H9 (cell line): ENCODE measurements around the gene ARHGEF7. TPM values are rescaled to one million over a fixed set of nuclear protein-coding genes. Genes with fewer than 3 reads are reported as not detected.

Experiments used
- DNase-seq: peaks from one replicate; pipeline ENCODE4 v3.0.0-alpha.2; 2017
- H2AFZ ChIP-seq: one replicate; pipeline ENCODE4 v1.6.1; 2013; ENCODE audit warnings: mild to moderate bottlenecking, low read length, control low read depth, moderate library complexity
- H2AK5ac ChIP-seq: 2 replicates; pipeline ENCODE4 v1.6.1; 2013; ENCODE audit warnings: low read length, control low read depth, mixed read lengths; ENCODE audit not compliant: insufficient read length
- H2BK120ac ChIP-seq: one replicate; pipeline ENCODE4 v1.6.1; 2013; ENCODE audit warnings: low read depth, mild to moderate bottlenecking, low read length, control low read depth, inconsistent platforms; ENCODE audit not compliant: poor library complexity, severe bottlenecking
- H2BK12ac ChIP-seq: 2 replicates; pipeline ENCODE4 v1.6.1; 2013; ENCODE audit warnings: low read length, control low read depth, mixed read lengths, low read depth; ENCODE audit not compliant: insufficient read length
- H2BK15ac ChIP-seq: 2 replicates; pipeline ENCODE4 v1.6.1; 2013; ENCODE audit warnings: low read depth, low read length, control low read depth
- H2BK20ac ChIP-seq: one replicate; pipeline ENCODE4 v1.6.1; 2013; ENCODE audit warnings: low read depth, mild to moderate bottlenecking, low read length, control low read depth, inconsistent platforms; ENCODE audit not compliant: poor library complexity, severe bottlenecking
- H2BK5ac ChIP-seq: 2 replicates; pipeline ENCODE4 v1.6.1; 2013; ENCODE audit warnings: low read length, control low read depth, mixed read lengths; ENCODE audit not compliant: insufficient read length
- H3K14ac ChIP-seq: 2 replicates; pipeline ENCODE4 v1.6.1; 2013; ENCODE audit warnings: low read length, control low read depth; ENCODE audit not compliant: insufficient read depth
- H3K18ac ChIP-seq: 2 replicates; pipeline ENCODE4 v1.6.1; 2013; ENCODE audit warnings: low read depth, mild to moderate bottlenecking, mixed read lengths, low read length, control low read depth; ENCODE audit not compliant: insufficient read length
- H3K23ac ChIP-seq: 2 replicates; pipeline ENCODE4 v1.6.1; 2013; ENCODE audit warnings: low read length, control low read depth, mixed read lengths, low read depth; ENCODE audit not compliant: insufficient read length
- H3K23me2 ChIP-seq: 2 replicates; pipeline ENCODE4 v1.6.1; 2013; ENCODE audit warnings: low read depth, mild to moderate bottlenecking, mixed read lengths, low read length, control low read depth; ENCODE audit not compliant: insufficient read length, poor library complexity, severe bottlenecking
- H3K27ac ChIP-seq: 2 replicates; pipeline ENCODE4 v1.5.1; 2013; ENCODE audit warnings: low read length, control low read depth, mixed read lengths, low read depth; ENCODE audit not compliant: insufficient read length
- H3K27me3 ChIP-seq: 2 replicates; pipeline ENCODE4 v1.6.1; 2013; ENCODE audit warnings: low read length, control low read depth, inconsistent platforms; ENCODE audit not compliant: insufficient read depth
- H3K4ac ChIP-seq: 2 replicates; pipeline ENCODE4 v1.6.1; 2013; ENCODE audit warnings: low read depth, mild to moderate bottlenecking, control low read depth, inconsistent platforms, low read length, moderate library complexity
- H3K4me1 ChIP-seq: 2 replicates; pipeline ENCODE4 v1.6.1; 2013; ENCODE audit warnings: low read length, control low read depth, inconsistent platforms; ENCODE audit not compliant: insufficient read depth
- H3K4me2 ChIP-seq: 2 replicates; pipeline ENCODE4 v1.6.1; 2013; ENCODE audit warnings: low read length, control low read depth, mixed read lengths; ENCODE audit not compliant: insufficient read length, insufficient read depth
- H3K56ac ChIP-seq: 2 replicates; pipeline ENCODE4 v1.6.1; 2013; ENCODE audit warnings: low read depth, mild to moderate bottlenecking, mixed read lengths, low read length, control low read depth; ENCODE audit not compliant: insufficient read length
- H3K79me1 ChIP-seq: 2 replicates; pipeline ENCODE4 v1.6.1; 2013; ENCODE audit warnings: low read depth, mild to moderate bottlenecking, moderate library complexity, low read length, control low read depth, inconsistent platforms; ENCODE audit not compliant: insufficient read depth, poor library complexity, severe bottlenecking
- H3K79me2 ChIP-seq: 2 replicates; pipeline ENCODE4 v1.6.1; 2013; ENCODE audit warnings: low read length, control low read depth, inconsistent platforms; ENCODE audit not compliant: insufficient read depth
- H3K9ac ChIP-seq: 2 replicates; pipeline ENCODE4 v1.6.1; 2013; ENCODE audit warnings: low read length, control low read depth, mixed read lengths; ENCODE audit not compliant: insufficient read length; ENCODE audit errors: extremely low read depth
- H3K9me3 ChIP-seq: one replicate; pipeline ENCODE4 v1.6.1; 2013; ENCODE audit warnings: low read depth, low read length, inconsistent platforms; ENCODE audit not compliant: control insufficient read depth
- H3T11ph ChIP-seq: one replicate; pipeline ENCODE4 v1.6.1; 2013; ENCODE audit warnings: mild to moderate bottlenecking, low read length, control low read depth, inconsistent platforms
- H4K20me1 ChIP-seq: one replicate; pipeline ENCODE4 v1.6.1; 2013; ENCODE audit not compliant: control insufficient read depth, insufficient read length, insufficient read depth
- H4K5ac ChIP-seq: 2 replicates; pipeline ENCODE4 v1.6.1; 2013; ENCODE audit warnings: low read depth, mild to moderate bottlenecking, mixed read lengths, low read length, control low read depth; ENCODE audit not compliant: insufficient read length
- H4K8ac ChIP-seq: replicated peaks from 2 replicates; pipeline ENCODE4 v1.6.1; 2013; ENCODE audit warnings: low read length, control low read depth, mixed read lengths, low read depth; ENCODE audit not compliant: insufficient read length
- H4K91ac ChIP-seq: 2 replicates; pipeline ENCODE4 v1.6.1; 2013; ENCODE audit warnings: low read depth, mild to moderate bottlenecking, moderate library complexity, mixed read lengths, low read length, control low read depth; ENCODE audit not compliant: insufficient read length
- H3K27ac Mint-ChIP-seq, 3 experiments: 2 replicates in 2 of 3; 3 replicates in 1 of 3; pipeline ENCODE4 v1.8.0; 2020 to 2021; ENCODE audit warnings: mixed read lengths in 3 of 3, mild to moderate bottlenecking in 1 of 3, moderate library complexity in 1 of 3
- H3K27me3 Mint-ChIP-seq: 2 replicates; pipeline ENCODE4 v1.8.0; 2021; ENCODE audit warnings: low read depth, mild to moderate bottlenecking, moderate library complexity, mixed read lengths
- H3K36me3 Mint-ChIP-seq, 3 experiments: 2 replicates in 2 of 3; 3 replicates in 1 of 3; pipeline ENCODE4 v1.8.0; 2020 to 2021; ENCODE audit warnings: low read depth in 3 of 3, mixed read lengths in 3 of 3; ENCODE audit not compliant: insufficient read depth in 1 of 3
- H3K4me1 Mint-ChIP-seq, 2 experiments: 2 replicates each; pipeline ENCODE4 v1.8.0; 2020; ENCODE audit warnings: mixed read lengths in 2 of 2
- H3K4me3 Mint-ChIP-seq, 2 experiments: 2 replicates in 1 of 2; 3 replicates in 1 of 2; pipeline ENCODE4 v1.8.0; 2020 to 2021; ENCODE audit warnings: mild to moderate bottlenecking in 2 of 2, mixed read lengths in 2 of 2, moderate library complexity in 1 of 2
- H3K9me3 Mint-ChIP-seq, 2 experiments: 2 replicates in 1 of 2; 3 replicates in 1 of 2; pipeline ENCODE4 v1.8.0; 2020; ENCODE audit warnings: mild to moderate bottlenecking in 2 of 2, mixed read lengths in 2 of 2, moderate library complexity in 1 of 2
- CTCF ChIP-seq: fragments of 200-600 bp; sonication (generic); conservative IDR thresholded peaks from 3 replicates; pipeline ENCODE4 v1.8.0; 2021; ENCODE audit warnings: antibody characterized with exemption, mild to moderate bottlenecking
- WGBS: extraction: QIAGEN DNeasy Blood & Tissue Kit; methylation state at CpG from one replicate; pipeline ENCODE4 v1.1.7; 2013; ENCODE audit warnings: missing lambda C conversion rate, low lambda C conversion rate, mixed read lengths; ENCODE audit not compliant: insufficient read length; ENCODE audit errors: extremely low coverage; 5-methylcytosine and 5-hydroxymethylcytosine counted together
- total RNA-seq: library from RNA; stranded (reverse); gene quantifications from 2 replicates; pipeline ENCODE4 v1.2.1, GENCODE V29; 2021

Gene ARHGEF7
- total RNA-seq, 1 experiment from 2014 or later, result 51.9 TPM

- Histone ChIP-seq H3K56ac (no peak overlapping the region), H3K9ac (no peak overlapping the region), H3K23me2 (no peaks in the 10 kb centered on the region), H4K8ac (no peak overlapping the region), H3K14ac (no peak overlapping the region), H3K27ac (no peak overlapping the region), H2AK5ac (no peak overlapping the region), H3K23ac (no peak overlapping the region), H2BK120ac (no peak overlapping the region), H2BK12ac (no peak overlapping the region), H4K5ac (no peak overlapping the region), H4K20me1 (no peaks in the 10 kb centered on the region), H2BK5ac (no peak overlapping the region), H4K91ac (no peak overlapping the region), H3K4me1 (no peaks in the 10 kb centered on the region), H2BK15ac (no peak overlapping the region), H3K79me2 (no peaks in the 10 kb centered on the region), H3K4ac (no peak overlapping the region), H2AFZ (no peak overlapping the region), H3T11ph (no peak overlapping the region), H3K27me3 (no peaks in the 10 kb centered on the region), H2BK20ac (no peak overlapping the region), H3K79me1 (no peaks in the 10 kb centered on the region), H3K4me2 (no peak overlapping the region), H3K18ac (no peak overlapping the region), H3K9me3 (no peaks in the 10 kb centered on the region)
- Mint-ChIP-seq H3K36me3 (peaks cover 10 to 44% (median 35%) of the 10 kb centered on the region in 3 experiments; a peak in 6 of 7 replicates), H3K9me3 (no peaks in the 10 kb centered on the region), H3K4me1 (peaks cover 13 to 14% of the 10 kb centered on the region in 2 experiments), H3K27me3 (no peaks in the 10 kb centered on the region), H3K27ac (no peak overlapping the region), H3K4me3 (no peak overlapping the region)
- no CpG with 5 or more reads among the region's 5 CpGs for WGBS
- DNase-seq, result no peak
- TF ChIP-seq CTCF, result no peak
These were observed 155.0 kb downstream of the ARHGEF7 start for GRCh38 chr13:111270126-111270525.
